H1 (cell line): ENCODE data around the gene KCNQ1. TPM values are rescaled to one million over a fixed set of nuclear protein-coding genes. Genes with fewer than 3 reads are reported as not detected.

Experiments
- BCL11A ChIP-seq, 2 experiments: IDR thresholded peaks; one replicate each; pipeline ENCODE4 v1.6.1; 2011; ENCODE audit warnings: low read depth in 2 of 2, low read length in 2 of 2, mild to moderate bottlenecking in 2 of 2
- EP300 ChIP-seq, 2 experiments: IDR thresholded peaks; 1 replicate in 1 of 2; 2 replicates in 1 of 2; pipeline ENCODE4 v1.6.1; 2011 to 2012; ENCODE audit warnings: low read depth in 2 of 2, low read length in 2 of 2, mild to moderate bottlenecking in 2 of 2, borderline replicate concordance in 1 of 2, inconsistent platforms in 1 of 2, moderate library complexity in 1 of 2
- GTF2F1 ChIP-seq: IDR thresholded peaks from 2 replicates; pipeline ENCODE4 v1.6.1; 2012; ENCODE audit warnings: low read depth, low read length, improper control_type of control experiment, borderline replicate concordance
- JUN ChIP-seq: IDR thresholded peaks from 2 replicates; pipeline ENCODE4 v1.6.1; 2011; ENCODE audit warnings: low read depth, mild to moderate bottlenecking, improper control_type of control experiment, low read length
- RBBP5 ChIP-seq: IDR thresholded peaks from 2 replicates; pipeline ENCODE4 v1.7.1; 2012; ENCODE audit warnings: low read depth, mild to moderate bottlenecking, inconsistent platforms, low read length, moderate library complexity, borderline replicate concordance
- SUZ12 ChIP-seq: fragments of 200-600 bp; sonication (generic); IDR thresholded peaks from 2 replicates; pipeline ENCODE4 v1.6.1; 2012; ENCODE audit warnings: mild to moderate bottlenecking, inconsistent platforms, low read length, moderate library complexity, mixed read lengths
- polyA plus RNA-seq, 7 experiments: library from polyadenylated mRNA; depleted of rRNA in 3 of 7; stranded (reverse) in 5 of 7; unstranded in 2 of 7; fragments of >200 nt in 5 of 7; fragments of 200-250 nt in 2 of 7; gene quantifications; 1 replicate in 5 of 7; 2 replicates in 1 of 7; 4 replicates in 1 of 7; pipeline versions ENCODE4 v1.2.1 to v1.2.3, GENCODE V29; 2011 to 2013; ENCODE audit warnings: missing spikeins in 2 of 7, mixed read lengths in 2 of 7
- total RNA-seq: library from RNA; stranded (reverse); fragmentation: NEBNext Ultra II Directional; extraction: Animal tissue kit (Norgen Biotek cat#: 25700); gene quantifications from 2 replicates; pipeline ENCODE4 v1.2.1, GENCODE V29; 2021
- TF ChIP-seq, protein P1 (sequence below): IDR thresholded peaks from 2 replicates; pipeline ENCODE4 v1.6.1; 2012; ENCODE audit warnings: inconsistent platforms
- TF ChIP-seq, protein P2 (sequence below): IDR thresholded peaks from 2 replicates; pipeline ENCODE4 v1.6.1; 2012; ENCODE audit warnings: low read length, inconsistent platforms
- TF ChIP-seq, protein P3 (sequence below): IDR thresholded peaks from 2 replicates; pipeline ENCODE4 v1.6.1; 2011; ENCODE audit warnings: low read length, improper control_type of control experiment

KCNQ1 gene
- total and polyA plus RNA-seq, 2 of the 8 experiments (the other 6 are each of a cell fraction or from before 2014, with no cell fraction given), result 1.9 to 2.0 TPM

DNA sequence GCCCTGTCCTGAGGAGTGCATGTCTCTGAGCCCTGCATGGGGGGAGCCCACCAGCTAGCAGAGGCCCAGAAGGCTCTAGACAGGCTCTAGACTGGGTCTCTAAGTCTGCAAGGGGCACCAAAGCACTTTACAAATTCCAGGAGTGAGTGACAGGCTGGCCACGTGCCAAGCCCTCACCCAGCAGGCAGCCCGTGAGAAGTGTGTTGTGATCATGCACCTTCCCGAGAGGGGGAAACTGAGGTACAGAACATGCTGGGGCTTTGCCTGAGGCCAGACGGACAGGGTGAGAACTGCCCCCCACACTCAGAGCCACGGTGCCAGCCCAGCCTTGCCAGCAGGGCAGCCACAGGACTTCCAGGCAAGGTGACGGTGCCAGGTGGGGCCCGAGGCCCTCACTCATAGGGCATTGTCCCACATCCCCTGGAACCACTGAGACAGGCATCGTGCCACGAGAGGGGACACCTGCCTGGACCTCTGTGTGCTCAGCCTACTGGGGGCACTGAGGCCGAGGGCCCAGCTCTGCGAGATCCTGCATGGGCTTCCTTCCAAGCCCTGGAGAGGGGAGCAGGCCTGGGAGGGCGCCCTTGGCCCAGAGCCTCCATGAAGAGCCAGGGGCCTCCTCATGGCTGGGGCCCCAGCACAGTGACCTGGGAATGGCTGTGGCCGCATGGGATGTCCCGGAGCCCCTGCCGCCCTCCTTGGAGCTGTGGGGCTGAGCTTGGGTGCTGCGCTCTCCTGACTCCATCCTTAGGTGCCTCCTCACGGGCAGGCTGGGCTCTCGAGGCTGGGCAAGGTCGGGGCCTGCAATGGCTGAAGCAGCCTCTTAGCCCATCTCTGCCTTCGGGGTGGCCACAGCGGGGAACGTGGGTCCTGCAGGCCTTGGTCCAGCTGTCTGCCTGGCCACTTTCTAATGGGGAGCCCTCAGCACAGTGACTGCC, 133.5 kb downstream of the KCNQ1 start (continued):
- TF ChIP-seq GTF2F1 (no peak), EP300 (IDR thresholded peaks at IDR 0.05; ENCODE audit: borderline replicate concordance in 1 of 2, low read depth in 2 of 2, low read length in 2 of 2) (no peak), RBBP5 (no peak), BCL11A (IDR thresholded peaks at IDR 0.05; ENCODE audit: low read depth in 2 of 2, low read length in 2 of 2) (no peak), JUN (no peak), SUZ12 (no peak)
- TF ChIP-seq, protein P1, sequence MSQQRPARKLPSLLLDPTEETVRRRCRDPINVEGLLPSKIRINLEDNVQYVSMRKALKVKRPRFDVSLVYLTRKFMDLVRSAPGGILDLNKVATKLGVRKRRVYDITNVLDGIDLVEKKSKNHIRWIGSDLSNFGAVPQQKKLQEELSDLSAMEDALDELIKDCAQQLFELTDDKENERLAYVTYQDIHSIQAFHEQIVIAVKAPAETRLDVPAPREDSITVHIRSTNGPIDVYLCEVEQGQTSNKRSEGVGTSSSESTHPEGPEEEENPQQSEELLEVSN, result no peak
- TF ChIP-seq, protein P2, sequence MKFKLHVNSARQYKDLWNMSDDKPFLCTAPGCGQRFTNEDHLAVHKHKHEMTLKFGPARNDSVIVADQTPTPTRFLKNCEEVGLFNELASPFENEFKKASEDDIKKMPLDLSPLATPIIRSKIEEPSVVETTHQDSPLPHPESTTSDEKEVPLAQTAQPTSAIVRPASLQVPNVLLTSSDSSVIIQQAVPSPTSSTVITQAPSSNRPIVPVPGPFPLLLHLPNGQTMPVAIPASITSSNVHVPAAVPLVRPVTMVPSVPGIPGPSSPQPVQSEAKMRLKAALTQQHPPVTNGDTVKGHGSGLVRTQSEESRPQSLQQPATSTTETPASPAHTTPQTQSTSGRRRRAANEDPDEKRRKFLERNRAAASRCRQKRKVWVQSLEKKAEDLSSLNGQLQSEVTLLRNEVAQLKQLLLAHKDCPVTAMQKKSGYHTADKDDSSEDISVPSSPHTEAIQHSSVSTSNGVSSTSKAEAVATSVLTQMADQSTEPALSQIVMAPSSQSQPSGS, result no peak
- TF ChIP-seq, protein P3, sequence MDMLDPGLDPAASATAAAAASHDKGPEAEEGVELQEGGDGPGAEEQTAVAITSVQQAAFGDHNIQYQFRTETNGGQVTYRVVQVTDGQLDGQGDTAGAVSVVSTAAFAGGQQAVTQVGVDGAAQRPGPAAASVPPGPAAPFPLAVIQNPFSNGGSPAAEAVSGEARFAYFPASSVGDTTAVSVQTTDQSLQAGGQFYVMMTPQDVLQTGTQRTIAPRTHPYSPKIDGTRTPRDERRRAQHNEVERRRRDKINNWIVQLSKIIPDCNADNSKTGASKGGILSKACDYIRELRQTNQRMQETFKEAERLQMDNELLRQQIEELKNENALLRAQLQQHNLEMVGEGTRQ, result no peak
